Measurements from ENCODE around the gene DSCAML1.
"Not testable (repeated sequence)": the region's sequence is repeated elsewhere in the genome, so short reads cannot be mapped to it uniquely, and the experiment has no call there.

The DSCAML1 gene

DNA sequence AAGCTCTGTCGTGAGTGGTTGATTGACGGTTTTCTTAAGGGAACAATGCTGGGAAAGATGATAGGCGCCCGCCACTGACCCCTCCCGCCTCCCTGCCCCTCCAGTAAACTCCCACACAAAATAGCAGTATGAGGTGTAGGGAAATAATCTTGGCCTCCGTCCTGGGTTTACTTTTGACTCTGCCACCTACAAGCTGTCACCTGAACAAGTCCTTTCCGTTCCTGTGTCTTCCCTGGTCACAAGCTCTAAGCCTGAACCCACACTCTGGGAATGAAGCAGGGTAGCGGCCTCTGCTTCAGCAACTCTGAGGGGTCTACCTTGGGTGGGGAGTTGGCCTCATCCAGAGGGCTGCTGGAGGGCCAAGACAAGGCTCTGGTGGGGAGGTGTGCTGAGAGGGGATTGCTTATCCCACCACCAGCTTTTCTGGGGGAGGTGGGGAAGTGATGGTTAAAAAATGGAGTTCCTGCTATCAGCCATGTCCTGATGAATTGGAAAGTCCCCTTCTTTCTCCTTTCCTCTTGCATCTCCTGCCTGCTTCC lies 381.6 kb downstream of the DSCAML1 start:
- DNase-seq, result no peak

DNA sequence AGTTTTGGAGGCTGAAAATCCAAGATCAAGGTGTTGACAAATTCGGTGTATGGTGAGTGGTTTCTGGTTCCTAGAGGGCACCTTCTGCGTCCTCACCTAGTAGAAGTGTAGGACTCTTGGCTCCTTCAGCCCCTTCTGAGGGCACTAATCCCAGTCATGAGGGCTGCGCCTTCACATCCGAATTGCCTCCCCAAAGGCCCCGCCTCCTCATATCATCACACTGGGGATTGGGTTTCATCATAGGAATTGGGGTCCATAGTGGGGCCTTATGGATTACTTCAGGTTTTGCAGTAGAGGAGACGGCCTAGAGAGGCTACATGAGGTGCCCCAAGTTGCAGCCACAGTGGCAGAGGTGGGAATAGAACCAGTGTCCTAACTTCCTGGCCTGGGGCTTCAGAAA lies 382.3 kb downstream of the DSCAML1 start:
- no peak for DNase-seq

DNA sequence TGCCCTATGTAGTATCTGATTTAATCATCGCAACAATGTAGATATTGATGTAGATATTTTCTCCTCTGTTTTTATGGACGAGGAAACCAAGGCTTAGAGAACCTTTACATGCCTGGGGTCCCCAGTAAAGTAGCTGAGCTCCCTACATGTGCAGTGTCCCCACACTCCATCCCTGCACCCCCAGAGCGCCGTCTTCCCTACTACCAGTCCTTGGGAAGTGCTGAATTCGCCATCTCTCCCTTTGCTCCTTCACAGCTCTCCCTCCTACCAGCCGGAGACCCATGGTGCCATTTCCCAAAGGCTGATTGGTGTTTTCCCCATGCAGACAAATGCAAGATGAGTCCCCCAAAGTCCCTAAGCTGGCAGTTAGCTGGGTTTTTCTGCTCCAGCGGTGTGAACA lies 383.4 kb downstream of the DSCAML1 start:
- DNase-seq, result no peak

GRCh38 chr11:117412653-117413275 lies 384.3 kb downstream of the DSCAML1 start:
- DNase-seq, result no peak

DNA sequence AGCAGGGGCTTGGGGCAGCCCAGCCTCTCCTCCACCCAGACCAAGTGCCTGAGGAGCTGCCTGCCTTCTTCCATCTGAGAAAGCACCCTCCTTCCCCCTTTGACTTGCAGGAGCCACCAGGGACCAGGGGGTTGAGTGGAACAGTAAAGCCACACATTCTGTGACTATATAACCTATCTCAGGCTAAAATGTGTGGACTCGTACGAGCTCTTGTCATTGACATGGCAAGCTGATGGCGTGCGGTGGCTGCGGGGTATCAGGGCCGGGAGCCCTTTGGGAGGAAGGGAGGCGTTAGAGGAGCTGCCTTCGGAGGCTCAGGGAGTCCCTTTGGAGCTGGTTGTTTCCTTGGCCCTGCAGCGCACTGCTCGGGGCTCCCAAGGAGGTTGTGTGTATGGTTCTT lies 384.8 kb downstream of the DSCAML1 start:
- DNase-seq, result no peak

- no peak for DNase-seq
These were observed 385.3 kb downstream of the DSCAML1 start for GRCh38 chr11:117411736-117412135.

DNA sequence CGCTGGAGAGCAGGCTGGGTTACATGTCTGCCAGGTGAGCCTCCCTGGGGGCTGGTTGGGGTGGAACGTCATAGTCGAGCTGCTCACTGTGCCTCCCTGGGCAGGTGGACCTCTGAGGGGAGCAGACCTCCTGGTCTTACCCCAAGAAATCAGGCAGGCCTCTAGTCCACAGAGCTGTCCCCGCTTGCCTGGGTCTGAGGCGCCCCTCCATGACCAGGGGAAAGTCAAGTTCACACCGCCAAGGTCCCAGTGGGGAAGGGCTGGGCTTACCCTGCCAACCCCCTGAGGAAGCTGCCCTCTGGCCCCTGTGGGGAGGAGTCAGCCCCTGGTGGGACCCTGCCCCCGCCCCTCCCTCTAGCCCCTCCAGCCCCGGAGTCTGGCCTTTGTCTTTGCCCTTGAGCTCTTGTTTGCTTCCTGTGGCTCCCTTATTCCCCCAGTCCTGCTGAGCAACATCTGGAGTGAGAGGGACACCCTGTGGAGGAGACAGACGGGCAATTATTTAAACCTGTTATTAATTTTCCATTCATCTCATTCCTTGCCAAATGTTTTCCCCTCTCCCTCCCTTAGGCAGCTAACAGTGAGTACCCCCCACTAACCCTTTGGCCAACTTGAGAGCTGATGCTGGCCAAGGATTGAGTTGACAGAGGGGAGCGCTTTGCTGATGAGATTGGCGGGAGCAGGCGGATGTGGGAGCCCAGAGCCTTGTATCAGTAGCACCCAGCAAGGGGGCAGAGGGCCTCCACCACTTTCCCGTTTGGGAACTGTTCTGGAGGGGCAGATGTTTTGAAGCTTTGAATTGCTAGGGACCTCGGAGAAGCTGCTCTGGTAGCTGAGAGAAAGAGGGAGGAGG lies 385.9 kb downstream of the DSCAML1 start:
- DNase-seq, result no peak

DNA sequence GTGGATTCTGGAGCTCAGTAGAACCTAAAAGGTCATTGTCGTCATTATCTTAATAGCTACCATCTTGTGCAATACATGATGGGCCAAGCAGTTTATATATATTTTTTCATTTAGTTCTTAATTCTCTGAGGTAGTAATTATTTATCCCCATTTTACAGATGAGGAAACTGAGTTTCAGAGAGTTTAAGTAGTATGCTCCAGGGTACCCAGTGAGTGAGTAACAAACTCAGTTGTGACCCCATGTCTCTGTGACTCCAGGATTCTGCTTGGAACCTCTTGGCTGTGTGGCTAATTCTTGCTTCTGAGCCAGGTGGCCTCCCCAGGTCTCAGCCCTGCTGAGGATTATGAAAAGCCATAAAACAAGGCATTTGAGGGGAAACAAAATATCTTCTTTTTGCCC lies 386.8 kb downstream of the DSCAML1 start:
- DNase-seq, result no peak

DNA sequence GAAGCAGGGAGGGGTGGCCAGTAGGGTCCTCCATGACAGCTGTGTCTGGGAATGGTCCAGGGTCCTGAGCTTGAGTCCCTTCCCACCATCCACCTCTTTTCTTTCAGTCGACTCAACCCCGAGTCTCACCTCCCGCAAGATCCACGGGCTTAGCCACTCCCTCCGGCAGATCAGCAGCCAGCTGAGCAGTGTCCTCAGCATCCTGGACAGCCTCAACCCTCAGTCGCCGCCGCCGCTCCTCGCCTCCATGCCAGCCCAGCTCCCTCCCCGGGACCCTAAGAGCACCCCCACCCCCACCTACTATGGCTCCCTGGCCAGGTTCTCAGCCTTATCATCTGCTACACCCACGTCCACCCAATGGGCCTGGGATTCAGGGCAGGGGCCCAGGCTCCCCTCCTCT lies 387.5 kb downstream of the DSCAML1 start:
- no peak for DNase-seq

DNA sequence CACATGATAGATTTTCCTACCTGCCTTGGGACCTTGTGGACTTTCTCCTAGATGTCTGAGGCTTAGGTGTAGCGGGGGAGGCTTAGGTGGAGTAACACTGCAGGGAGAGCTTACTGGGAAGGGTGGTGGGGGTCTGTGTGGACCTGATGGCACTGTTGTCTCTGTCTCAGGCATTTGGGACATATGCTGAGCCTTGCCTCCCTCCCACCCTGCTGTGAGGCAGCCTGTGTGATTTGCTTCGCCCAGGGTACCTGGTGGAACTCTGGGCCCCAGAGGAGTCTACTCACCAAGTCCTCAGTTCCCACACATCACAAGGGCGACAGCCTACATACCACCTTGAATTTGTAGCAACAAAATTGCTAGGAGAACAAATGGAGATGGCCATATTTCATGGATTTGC lies 388.7 kb downstream of the DSCAML1 start:
- no peak for DNase-seq

DNA sequence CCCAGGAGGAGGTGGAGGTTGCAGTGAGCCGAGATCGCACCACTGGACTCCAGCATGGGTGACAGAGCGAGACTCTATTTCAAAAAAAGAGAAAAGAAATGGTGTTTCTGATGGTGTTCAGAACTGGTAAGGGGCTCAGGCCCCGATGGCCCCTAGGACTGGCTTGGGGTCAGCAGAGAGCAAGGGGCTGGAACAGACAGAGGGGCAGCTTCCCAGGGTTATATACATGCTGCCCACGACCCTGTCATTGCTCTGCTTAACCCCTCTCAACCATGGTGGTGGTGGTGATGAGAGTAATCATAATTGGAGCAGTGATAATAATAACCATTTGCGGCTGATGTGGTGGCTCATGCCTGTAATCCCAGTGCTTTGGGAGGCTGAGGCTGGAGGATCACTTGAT lies 390.0 kb downstream of the DSCAML1 start:
- DNase-seq, result no peak

DNA sequence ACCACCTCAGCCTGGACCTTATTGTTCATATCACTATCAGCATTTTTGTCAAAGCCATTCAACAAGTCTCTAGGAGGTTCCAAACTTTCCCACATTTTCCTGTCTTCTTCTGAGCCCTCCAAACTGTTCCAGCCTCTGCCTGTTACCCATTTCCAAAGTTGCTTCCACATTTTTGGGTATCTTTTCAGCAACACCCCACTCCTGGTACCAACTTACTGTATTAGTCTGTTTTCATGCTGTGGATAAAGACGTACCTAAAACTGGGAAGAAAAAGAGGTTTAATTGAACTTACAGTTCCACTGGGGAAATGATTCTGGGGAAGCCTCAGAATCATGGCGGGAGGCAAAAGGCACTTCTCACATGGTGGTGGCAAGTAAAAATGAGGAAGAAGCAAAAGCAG lies 391.1 kb downstream of the DSCAML1 start:
- not testable (repeated sequence) for DNase-seq

DNA sequence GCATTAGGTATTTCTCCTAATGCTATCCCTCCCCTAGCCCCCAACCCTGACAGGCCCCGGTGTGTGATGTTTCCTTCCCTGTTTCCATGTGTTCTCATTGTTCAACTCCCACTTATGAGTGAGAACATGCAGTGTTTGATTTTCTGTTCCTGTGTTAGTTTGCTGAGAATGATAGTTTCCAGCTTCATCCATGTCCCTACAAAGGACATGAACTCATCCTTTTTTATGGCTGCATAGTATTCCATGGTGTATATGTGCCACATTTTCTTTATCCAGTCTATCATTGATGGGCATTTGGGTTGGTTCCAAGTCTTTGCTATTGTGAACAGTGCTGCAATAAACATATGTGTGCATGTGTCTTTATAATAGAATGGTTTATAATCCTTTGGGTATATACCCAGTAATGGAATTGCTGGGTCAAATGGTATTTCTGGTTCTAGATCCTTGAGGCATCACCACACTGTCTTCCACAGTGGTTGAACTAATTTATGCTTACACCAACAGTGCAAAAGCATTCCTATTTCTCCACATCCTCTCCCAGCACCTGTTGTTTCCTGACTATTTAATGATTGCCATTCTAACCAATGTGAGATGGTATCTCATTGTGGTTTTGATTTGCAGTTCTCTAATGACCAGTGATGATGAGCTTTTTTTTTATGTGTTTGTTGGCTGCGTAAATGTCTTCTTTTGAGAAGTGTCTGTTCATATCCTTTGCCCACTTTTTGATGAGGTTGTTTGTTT lies 397.7 kb downstream of the DSCAML1 start:
- not testable (repeated sequence) for DNase-seq

- DNase-seq, result not testable (repeated sequence)
These were observed 398.4 kb downstream of the DSCAML1 start for GRCh38 chr11:117398618-117399017.

GRCh38 chr11:117396970-117397369 lies 400.0 kb downstream of the DSCAML1 start:
- DNase-seq, result no peak

DNA sequence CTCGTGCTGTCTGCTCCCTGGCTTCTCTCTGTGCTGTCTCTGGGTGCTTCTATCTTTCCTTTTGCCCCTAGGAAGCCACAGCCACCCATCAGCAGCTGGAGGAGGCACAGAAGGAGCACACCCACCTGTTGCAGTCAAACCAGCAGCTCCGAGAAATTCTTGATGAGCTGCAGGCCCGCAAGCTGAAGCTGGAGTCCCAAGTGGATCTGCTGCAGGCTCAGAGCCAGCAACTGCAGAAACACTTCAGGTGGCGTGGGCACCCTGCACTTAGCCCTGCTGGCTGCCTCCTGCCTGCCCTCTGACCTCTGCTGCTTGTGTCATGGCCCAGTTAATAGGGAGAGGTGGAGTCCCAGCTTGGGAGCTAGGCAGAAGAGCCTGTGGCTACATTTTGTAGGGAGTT lies 401.5 kb downstream of the DSCAML1 start:
- DNase-seq, result no peak

DNA sequence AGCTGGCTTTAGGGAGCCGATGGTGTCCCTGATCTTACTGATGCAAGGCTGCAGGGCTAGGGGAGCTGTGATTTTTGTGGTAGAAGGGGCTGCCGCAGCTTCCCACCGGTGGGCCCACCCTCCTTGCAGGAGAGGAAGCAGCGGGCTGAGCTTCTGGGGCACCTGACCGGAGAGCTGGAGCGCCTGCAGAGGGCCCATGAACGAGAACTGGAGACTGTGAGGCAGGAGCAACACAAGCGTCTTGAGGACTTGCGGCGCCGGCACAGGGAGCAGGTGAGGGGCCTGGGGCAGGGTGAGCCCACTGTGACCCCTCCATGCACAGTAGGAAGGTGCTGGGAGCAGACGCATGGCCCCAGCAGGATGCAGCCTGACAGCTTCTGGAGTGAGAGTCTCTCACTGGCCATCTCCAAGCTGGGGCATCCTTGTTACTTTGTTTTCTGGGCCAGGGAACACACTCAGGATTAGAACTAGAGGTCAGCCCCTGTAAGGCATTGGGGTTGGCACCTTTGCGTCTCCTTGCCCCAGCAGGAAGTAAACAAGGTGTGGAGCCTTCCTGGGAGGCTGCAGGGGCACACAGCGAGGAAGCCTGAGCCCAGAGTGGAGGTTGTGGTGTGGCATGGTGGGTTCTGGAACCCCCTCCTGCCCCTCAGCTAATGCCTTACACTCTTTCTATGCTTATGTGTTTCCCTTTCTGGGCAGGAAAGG lies 402.6 kb downstream of the DSCAML1 start:
- no peak for DNase-seq

DNA sequence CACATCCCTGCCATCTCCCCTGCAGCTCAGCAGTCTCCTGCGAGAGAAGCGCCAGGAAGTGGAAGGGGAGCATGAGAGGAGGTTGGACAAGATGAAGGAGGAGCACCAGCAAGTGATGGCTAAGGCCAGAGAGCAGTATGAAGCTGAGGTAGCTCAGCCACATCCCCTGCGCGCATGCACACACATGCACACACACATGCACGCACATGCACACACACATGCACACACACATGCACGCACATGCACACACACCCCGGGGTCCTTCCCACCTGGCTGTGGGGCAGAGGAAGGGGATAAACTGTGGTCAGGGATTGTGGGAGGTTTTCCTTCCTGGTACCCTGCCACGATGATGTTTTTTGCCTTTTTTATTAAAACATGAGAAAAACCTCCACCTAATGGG lies 404.0 kb downstream of the DSCAML1 start:
- no peak for DNase-seq

GRCh38 chr11:117392001-117392690 lies 404.9 kb downstream of the DSCAML1 start:
- DNase-seq, result no peak

GRCh38 chr11:117391181-117391580 lies 405.8 kb downstream of the DSCAML1 start:
- DNase-seq, result no peak

GRCh38 chr11:117390743-117391142 lies 406.3 kb downstream of the DSCAML1 start:
- DNase-seq, result no peak

Measured in CD4-positive, alpha-beta T cell treated with Interleukin-10 for 1 hour (primary cell).